Measurements from ENCODE around the gene IGDCC3.

Gene IGDCC3

DNA sequence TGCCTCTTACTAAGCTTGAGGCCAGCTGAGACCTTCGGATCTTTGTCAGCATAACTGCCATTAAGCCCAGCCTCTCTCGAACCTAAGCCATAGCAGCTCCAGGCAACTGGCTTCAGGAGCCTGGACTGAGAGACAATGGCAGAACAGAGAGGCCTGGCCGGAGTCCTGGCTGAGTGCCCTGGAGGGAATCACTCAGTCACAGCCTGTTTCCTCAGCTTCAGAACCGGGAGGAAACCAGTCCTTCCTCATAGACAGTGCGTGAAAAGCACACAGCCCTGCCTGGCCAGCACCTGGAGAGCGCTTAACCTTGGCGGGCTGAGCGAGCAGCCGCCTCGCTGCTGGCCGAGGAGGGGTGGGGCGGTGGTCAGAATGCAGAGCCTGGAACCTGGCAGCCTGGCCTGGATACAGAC is 51.7 kb downstream of the IGDCC3 start:
- Histone ChIP-seq H3K9me3 (no peaks in the 10 kb centered on the region), H3K4me3 (no peak overlapping the region), H3K27me3 (ENCODE audit: low read depth) (no peaks in the 10 kb centered on the region), H3K36me3 (replicated peaks) (peaks cover 21% of the 10 kb centered on the region), H3K4me1 (no peaks in the 10 kb centered on the region)
- DNase-seq (ENCODE audit: low spot score in 2 of 2): no peak
- in situ Hi-C loops (cut with MboI; ENCODE audit: low sequenced_read_pairs): no loop called here

DNA sequence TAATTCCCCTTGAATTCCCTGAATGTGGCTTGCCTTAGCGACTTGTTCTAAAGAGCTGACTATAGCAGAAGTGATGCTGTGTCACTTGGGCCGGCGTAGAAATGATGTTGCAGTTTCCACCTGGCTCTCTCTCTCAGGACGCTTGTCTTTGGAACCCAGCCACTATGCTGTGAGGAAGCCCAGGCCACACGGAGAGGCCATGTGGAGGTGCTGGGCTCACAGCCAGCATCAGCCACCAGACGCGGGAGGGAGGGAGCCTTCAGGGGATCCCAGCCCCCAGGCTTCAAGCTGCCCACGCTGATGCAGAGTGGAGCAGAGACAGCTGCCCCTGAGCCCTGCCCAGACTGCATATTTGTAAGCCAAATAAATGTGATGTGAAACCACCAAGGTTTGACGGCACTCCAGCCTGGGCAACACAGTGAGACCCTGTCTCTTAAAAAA is 54.7 kb downstream of the IGDCC3 start:
- Histone ChIP-seq H3K9me3 (no peaks in the 10 kb centered on the region), H3K4me1 (no peaks in the 10 kb centered on the region), H3K27me3 (ENCODE audit: low read depth) (no peaks in the 10 kb centered on the region), H3K4me3 (no peak overlapping the region), H3K36me3 (replicated peaks) (no peaks in the 10 kb centered on the region)
- DNase-seq (ENCODE audit: low spot score in 2 of 2): no peak
- in situ Hi-C loops (cut with MboI; ENCODE audit: low sequenced_read_pairs): no loop called here

GRCh38 chr15:65318870-65319356 is 58.9 kb downstream of the IGDCC3 start:
- in situ Hi-C loops (cut with MboI; ENCODE audit: low sequenced_read_pairs): loop anchor here (5.0 to 10.0 kb wide), 2 partner anchors 63 to 296 kb away; partner anchors contain the start of gene INTS14
- DNase-seq (ENCODE audit: low spot score in 2 of 2): peak; percentile 94 to 95
- Histone ChIP-seq H3K36me3 (replicated peaks) (no peaks in the 10 kb centered on the region), H3K4me1 (no peaks in the 10 kb centered on the region), H3K9me3 (no peaks in the 10 kb centered on the region), H3K27me3 (ENCODE audit: low read depth) (no peaks in the 10 kb centered on the region), H3K4me3 (no peak overlapping the region)

- Histone ChIP-seq H3K9me3 (no peaks in the 10 kb centered on the region), H3K4me3 (no peak overlapping the region), H3K27me3 (ENCODE audit: low read depth) (no peaks in the 10 kb centered on the region), H3K36me3 (replicated peaks) (no peaks in the 10 kb centered on the region), H3K4me1 (no peaks in the 10 kb centered on the region)
- in situ Hi-C loops (cut with MboI; ENCODE audit: low sequenced_read_pairs): loop anchor here (10.0 kb wide), 1 partner anchor 302 kb away; the partner anchor contains the start of gene INTS14
- no peak for DNase-seq (ENCODE audit: low spot score in 2 of 2)
Observed at GRCh38 chr15:65312400-65312916, 65.3 kb downstream of the IGDCC3 start.

GRCh38 chr15:65311760-65312159 is 66.0 kb downstream of the IGDCC3 start:
- no peaks in the 10 kb centered on the region for H3K9me3 ChIP-seq
- no peaks in the 10 kb centered on the region for H3K27me3 ChIP-seq (ENCODE audit: low read depth)
- H3K36me3 ChIP-seq (replicated peaks): no peaks in the 10 kb centered on the region
- no peaks in the 10 kb centered on the region for H3K4me1 ChIP-seq
- no peak overlapping the region for H3K4me3 ChIP-seq
- in situ Hi-C loops (cut with MboI; ENCODE audit: low sequenced_read_pairs): loop anchor here (10.0 kb wide), 1 partner anchor 303 kb away; the partner anchor contains the start of gene INTS14
- no peak for DNase-seq (ENCODE audit: low spot score in 2 of 2)

- H3K4me1 ChIP-seq: peaks cover 7% of the 10 kb centered on the region; the same call in 1 of the 2 replicates
- H3K9me3 ChIP-seq: no peaks in the 10 kb centered on the region
- no peaks in the 10 kb centered on the region for H3K27me3 ChIP-seq (ENCODE audit: low read depth)
- no peak for DNase-seq (ENCODE audit: low spot score in 2 of 2)
- no peak overlapping the region for H3K4me3 ChIP-seq
- no peaks in the 10 kb centered on the region for H3K36me3 ChIP-seq (replicated peaks)
- in situ Hi-C loops (cut with MboI; ENCODE audit: low sequenced_read_pairs): loop anchor here (10.0 kb wide), 1 partner anchor 304 kb away; the partner anchor contains the start of gene INTS14
Observed at GRCh38 chr15:65310431-65311137, 67.2 kb downstream of the IGDCC3 start.

- no peaks in the 10 kb centered on the region for H3K9me3 ChIP-seq
- H3K27me3 ChIP-seq (ENCODE audit: low read depth): no peaks in the 10 kb centered on the region
- no peak for DNase-seq (ENCODE audit: low spot score in 2 of 2)
- H3K4me3 ChIP-seq: no peak overlapping the region
- peaks cover 7% of the 10 kb centered on the region; the same call in 1 of the 2 replicates for H3K4me1 ChIP-seq
- in situ Hi-C loops (cut with MboI; ENCODE audit: low sequenced_read_pairs): loop anchor here (10.0 kb wide), 1 partner anchor 305 kb away; the partner anchor contains the start of gene INTS14
- H3K36me3 ChIP-seq (replicated peaks): no peaks in the 10 kb centered on the region
Observed at GRCh38 chr15:65309882-65310418, 67.9 kb downstream of the IGDCC3 start.

- Histone ChIP-seq H3K4me1 (peaks cover 17% of the 10 kb centered on the region), H3K4me3 (no peak overlapping the region), H3K27me3 (ENCODE audit: low read depth) (no peaks in the 10 kb centered on the region), H3K9me3 (no peaks in the 10 kb centered on the region), H3K36me3 (replicated peaks) (no peaks in the 10 kb centered on the region)
- in situ Hi-C loops (cut with MboI; ENCODE audit: low sequenced_read_pairs): no loop called here
- no peak for DNase-seq (ENCODE audit: low spot score in 2 of 2)
Observed at GRCh38 chr15:65307978-65308377, 69.8 kb downstream of the IGDCC3 start.

DNA sequence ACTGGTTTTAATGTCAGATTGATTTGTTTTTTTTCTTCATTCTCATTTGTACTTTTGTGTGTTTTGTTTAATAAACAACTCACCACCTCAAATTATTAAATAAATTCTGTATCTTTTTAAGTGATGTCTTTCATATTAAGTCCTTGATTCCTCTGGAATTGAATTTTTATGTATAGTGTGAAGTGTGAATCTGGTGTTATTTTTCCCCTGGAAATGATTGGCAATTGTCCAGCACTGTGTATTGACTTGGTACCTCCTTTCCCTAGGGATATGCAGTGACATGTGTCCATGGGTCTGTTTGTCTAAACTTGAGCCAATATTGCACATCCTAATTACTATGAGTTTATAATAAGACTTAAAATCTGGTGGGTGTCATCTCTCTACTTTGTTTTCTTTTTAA is 71.3 kb downstream of the IGDCC3 start:
- no peak overlapping the region for H3K4me3 ChIP-seq
- H3K36me3 ChIP-seq (replicated peaks): no peaks in the 10 kb centered on the region
- in situ Hi-C loops (cut with MboI; ENCODE audit: low sequenced_read_pairs): no loop called here
- no peaks in the 10 kb centered on the region for H3K27me3 ChIP-seq (ENCODE audit: low read depth)
- H3K4me1 ChIP-seq: peaks cover 17% of the 10 kb centered on the region
- DNase-seq (ENCODE audit: low spot score in 2 of 2): peak in 1 of 2 experiments; percentile 17
- H3K9me3 ChIP-seq: no peaks in the 10 kb centered on the region

GRCh38 chr15:65305776-65306175 is 72.0 kb downstream of the IGDCC3 start:
- DNase-seq (ENCODE audit: low spot score in 2 of 2): peak in 1 of 2 experiments; percentile 60
- in situ Hi-C loops (cut with MboI; ENCODE audit: low sequenced_read_pairs): no loop called here
- no peaks in the 10 kb centered on the region for H3K27me3 ChIP-seq (ENCODE audit: low read depth)
- H3K4me3 ChIP-seq: no peak overlapping the region; the same call in 1 of the 2 replicates
- H3K36me3 ChIP-seq (replicated peaks): no peaks in the 10 kb centered on the region
- H3K4me1 ChIP-seq: peaks cover 17% of the 10 kb centered on the region
- no peaks in the 10 kb centered on the region for H3K9me3 ChIP-seq

DNA sequence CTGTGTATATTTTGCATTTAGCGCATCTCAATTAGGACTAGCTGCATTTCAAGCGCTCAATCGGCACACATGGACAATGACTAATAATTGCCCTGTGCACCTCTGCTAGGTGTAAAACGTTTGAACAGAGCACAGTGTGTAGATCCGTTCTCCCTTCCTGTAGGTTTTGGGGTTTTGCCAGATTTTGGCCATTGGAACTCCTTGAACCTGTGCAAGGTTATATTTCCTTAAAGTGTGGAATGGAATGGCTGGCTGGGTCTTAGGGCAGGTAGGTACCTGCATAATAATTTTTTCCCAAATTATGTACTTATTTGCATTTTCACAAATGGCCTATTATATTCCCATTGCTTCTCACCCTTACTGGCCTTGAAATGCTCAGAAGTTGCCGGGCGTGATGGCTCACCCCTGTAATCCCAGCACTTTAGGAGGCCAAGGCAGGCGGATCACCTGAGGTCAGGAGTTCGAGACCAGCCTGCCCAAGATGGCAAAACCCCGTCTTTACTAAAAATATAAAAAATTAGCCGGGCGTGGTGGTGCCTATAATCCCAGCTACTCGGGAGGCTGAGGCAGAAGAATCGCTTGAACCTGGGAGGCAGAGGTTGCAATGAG is 72.5 kb downstream of the IGDCC3 start:
- H3K36me3 ChIP-seq (replicated peaks): no peaks in the 10 kb centered on the region
- peaks cover 17% of the 10 kb centered on the region for H3K4me1 ChIP-seq
- no peaks in the 10 kb centered on the region for H3K9me3 ChIP-seq
- H3K4me3 ChIP-seq: peak overlapping the region; percentile 0; the same call in 1 of the 2 replicates
- in situ Hi-C loops (cut with MboI; ENCODE audit: low sequenced_read_pairs): no loop called here
- H3K27me3 ChIP-seq (ENCODE audit: low read depth): no peaks in the 10 kb centered on the region
- peak in 1 of 2 experiments; percentile 85 for DNase-seq (ENCODE audit: low spot score in 2 of 2)

GRCh38 chr15:65304381-65305149 is 73.2 kb downstream of the IGDCC3 start, which contains the start of gene RNU5B-1:
Gene RNU5B-1, plus strand, starts transcription at chr15:65304677.
- Histone ChIP-seq H3K36me3 (replicated peaks) (no peaks in the 10 kb centered on the region), H3K9me3 (no peaks in the 10 kb centered on the region), H3K27me3 (ENCODE audit: low read depth) (no peaks in the 10 kb centered on the region), H3K4me3 (peak within 1 kb of the TSS; percentile 8), H3K4me1 (peaks cover 17% of the 10 kb centered on the region)
- in situ Hi-C loops (cut with MboI; ENCODE audit: low sequenced_read_pairs): no loop called here
- DNase-seq (ENCODE audit: low spot score in 2 of 2): peak; percentile 100

All from HAP-1 (cell line).